SK-N-SH (cell line): Measurements from ENCODE around the gene PLAC9. TPM values are rescaled to one million over a fixed set of nuclear protein-coding genes. Genes with fewer than 3 reads are reported as not detected.

Experiments used
- CTCF ChIA-PET: fragments of 300-600, 350-600 bp; formaldehyde crosslinking; extraction: SDS; loops from one replicate; lab custom pipeline; 2021; lab: Yijun Ruan, JAX
- POLR2A ChIA-PET: fragments of 350-600 bp; sonication (Branson Sonifier 250); formaldehyde crosslinking; extraction: SDS; loops from one replicate; lab custom pipeline; 2020; ENCODE audit warnings: antibody characterized with exemption, inconsistent platforms; lab: Yijun Ruan, JAX
- DNase-seq: peaks from one replicate; pipeline ENCODE4 v3.0.0; 2012
- H2AFZ ChIP-seq: fragments of 200-600 bp; sonication (generic); 2 replicates; pipeline ENCODE4 v1.8.1; 2016; ENCODE audit warnings: antibody characterized with exemption, mild to moderate bottlenecking, low read depth
- H3F3A ChIP-seq: fragments of 200-600 bp; sonication (generic); replicated peaks from 2 replicates; pipeline ENCODE3; 2016; ENCODE audit warnings: antibody characterized with exemption, mild to moderate bottlenecking; ENCODE audit not compliant: insufficient read depth
- H3K27ac ChIP-seq, 2 experiments: fragments of 200-500 bp in 1 of 2; fragments of 200-600 bp in 1 of 2; sonication (Bioruptor generic) in 1 of 2; sonication (generic), shearing (Covaris generic) in 1 of 2; 2 replicates each; pipeline versions ENCODE4 v1.5.1 to v1.6.1; 2014 to 2016; ENCODE audit warnings: low read depth in 2 of 2, inconsistent platforms in 1 of 2, low read length in 1 of 2, mild to moderate bottlenecking in 1 of 2, mixed read lengths in 1 of 2
- H3K27me3 ChIP-seq: fragments of 200-600 bp; sonication (generic), shearing (Covaris generic); 2 replicates; pipeline ENCODE4 v1.6.1; 2016; ENCODE audit warnings: mixed run types; ENCODE audit not compliant: insufficient read depth
- H3K36me3 ChIP-seq, 2 experiments: fragments of 200-500 bp in 1 of 2; fragments of 200-600 bp in 1 of 2; sonication (Bioruptor generic) in 1 of 2; sonication (generic) in 1 of 2; replicated peaks in 1 of 2; 2 replicates each; pipeline versions ENCODE3 to v1.5.1; 2014 to 2016; ENCODE audit warnings: low read length in 1 of 2, mild to moderate bottlenecking in 1 of 2; ENCODE audit not compliant: insufficient read depth in 2 of 2, control insufficient read depth in 1 of 2
- H3K4me1 ChIP-seq, 2 experiments: fragments of 200-500 bp in 1 of 2; fragments of 200-600 bp in 1 of 2; sonication (Bioruptor generic) in 1 of 2; sonication (generic), shearing (Covaris generic) in 1 of 2; 2 replicates each; pipeline versions ENCODE4 v1.5.1 to v1.6.1; 2014 to 2016; ENCODE audit warnings: low read depth in 1 of 2, low read length in 1 of 2, mixed run types in 1 of 2; ENCODE audit not compliant: insufficient read depth in 2 of 2, control insufficient read depth in 1 of 2
- H3K4me2 ChIP-seq: fragments of 200-600 bp; sonication (generic), shearing (Covaris generic); 2 replicates; pipeline ENCODE4 v1.6.1; 2017; ENCODE audit warnings: mixed run types
- H3K4me3 ChIP-seq, 2 experiments: fragments of 200-500 bp in 1 of 2; fragments of 200-600 bp in 1 of 2; sonication (Bioruptor generic) in 1 of 2; sonication (generic), shearing (Covaris generic) in 1 of 2; 2 replicates each; pipeline versions ENCODE4 v1.5.1 to v1.8.1; 2014 to 2016; ENCODE audit warnings: low read depth in 2 of 2, inconsistent platforms in 1 of 2, low read length in 1 of 2, mild to moderate bottlenecking in 1 of 2, mixed read lengths in 1 of 2, moderate library complexity in 1 of 2
- H3K79me2 ChIP-seq: fragments of 200-600 bp; sonication (generic); 2 replicates; pipeline ENCODE4 v1.8.1; 2017; ENCODE audit warnings: mild to moderate bottlenecking; ENCODE audit not compliant: insufficient read depth
- H3K9ac ChIP-seq: fragments of 200-600 bp; sonication (generic); 2 replicates; pipeline ENCODE4 v1.6.1; 2017; ENCODE audit warnings: mixed run types
- H3K9me2 ChIP-seq: fragments of 200-600 bp; sonication (generic); 2 replicates; pipeline ENCODE4 v1.6.1; 2017; ENCODE audit warnings: mixed run types
- H3K9me3 ChIP-seq: fragments of 200-600 bp; sonication (generic); 2 replicates; pipeline ENCODE4 v1.6.1; 2017; ENCODE audit warnings: mixed run types, mild to moderate bottlenecking, moderate library complexity
- H4K20me1 ChIP-seq: fragments of 200-600 bp; sonication (generic); 2 replicates; pipeline ENCODE4 v1.6.1; 2017; ENCODE audit warnings: mild to moderate bottlenecking, mixed run types; ENCODE audit not compliant: insufficient read depth
- CHD2 ChIP-seq: fragments of 150-350 bp; IDR thresholded peaks from 2 replicates; pipeline ENCODE4 v1.6.1; 2018; ENCODE audit warnings: low read length; ENCODE audit not compliant: partially characterized antibody
- FOSL2 ChIP-seq: IDR thresholded peaks from 2 replicates; pipeline ENCODE4 v1.4.0; 2012; ENCODE audit warnings: low read depth, mild to moderate bottlenecking, moderate library complexity, borderline replicate concordance
- FOXM1 ChIP-seq: IDR thresholded peaks from 2 replicates; pipeline ENCODE4 v1.4.0; 2012; ENCODE audit warnings: low read depth, mild to moderate bottlenecking
- GATA2 ChIP-seq: sonication (generic); formaldehyde crosslinking; IDR thresholded peaks from 2 replicates; pipeline ENCODE4 v1.5.0; 2020; ENCODE audit warnings: mild to moderate bottlenecking, missing genetic modification reagents
- JUND ChIP-seq: IDR thresholded peaks from 2 replicates; pipeline ENCODE4 v1.4.0; 2012
- MEF2A ChIP-seq: IDR thresholded peaks from 2 replicates; pipeline ENCODE4 v1.4.0; 2012; ENCODE audit warnings: low read depth, borderline replicate concordance
- MXI1 ChIP-seq: IDR thresholded peaks from 2 replicates; pipeline ENCODE4 v1.6.1; 2012; ENCODE audit warnings: mild to moderate bottlenecking, low read depth, low read length, improper control_type of control experiment
- NRF1 ChIP-seq: IDR thresholded peaks from 2 replicates; pipeline ENCODE4 v1.6.1; 2012; ENCODE audit warnings: low read depth, mild to moderate bottlenecking, low read length
- PBX3 ChIP-seq: IDR thresholded peaks from 2 replicates; pipeline ENCODE4; 2012
- POLR2AphosphoS5 ChIP-seq: IDR thresholded peaks from 2 replicates; pipeline ENCODE4 v1.6.1; 2012; ENCODE audit warnings: low read depth, low read length
- RFX5 ChIP-seq: IDR thresholded peaks from 2 replicates; pipeline ENCODE4 v1.6.1; 2012; ENCODE audit warnings: mild to moderate bottlenecking, improper control_type of control experiment, low read length
- SIN3A ChIP-seq: IDR thresholded peaks from 2 replicates; pipeline ENCODE4 v1.6.1; 2012; ENCODE audit warnings: low read depth, mild to moderate bottlenecking, low read length, moderate library complexity, borderline replicate concordance
- SMC3 ChIP-seq: IDR thresholded peaks from 2 replicates; pipeline ENCODE4 v1.6.1; 2012; ENCODE audit warnings: low read depth, low read length, improper control_type of control experiment
- USF1 ChIP-seq: IDR thresholded peaks from 2 replicates; pipeline ENCODE4 v1.4.0; 2012; ENCODE audit warnings: low read depth, borderline replicate concordance
- YY1 ChIP-seq: IDR thresholded peaks from 2 replicates; pipeline ENCODE4 v1.4.0; 2012; ENCODE audit warnings: low read depth, mild to moderate bottlenecking
- WGBS: methylation state at CpG from one replicate; pipeline ENCODE4 v1.1.6; 2017; ENCODE audit warnings: low lambda C conversion rate; 5-methylcytosine and 5-hydroxymethylcytosine counted together
- polyA plus RNA-seq, 3 experiments: library from polyadenylated mRNA; depleted of rRNA; stranded (reverse); fragments of >200 nt; gene quantifications; 2 replicates each; pipeline ENCODE4 v1.2.3, GENCODE V29; 2012
- TF ChIP-seq, protein P1 (sequence below): fragments of 150-350 bp; IDR thresholded peaks from 2 replicates; pipeline ENCODE4 v1.6.1; 2017; ENCODE audit warnings: antibody characterized with exemption, low read length, low read depth, borderline replicate concordance
- TF ChIP-seq, protein P2 (sequence below): fragments of 200-600 bp; sonication (generic); IDR thresholded peaks from 2 replicates; pipeline ENCODE4 v1.6.1; 2017; ENCODE audit warnings: antibody characterized with exemption, mild to moderate bottlenecking, moderate library complexity

The PLAC9 gene
- polyA plus RNA-seq, 1 of the 3 experiments (the other 2 are of a cell fraction) = 0.21 TPM

DNA sequence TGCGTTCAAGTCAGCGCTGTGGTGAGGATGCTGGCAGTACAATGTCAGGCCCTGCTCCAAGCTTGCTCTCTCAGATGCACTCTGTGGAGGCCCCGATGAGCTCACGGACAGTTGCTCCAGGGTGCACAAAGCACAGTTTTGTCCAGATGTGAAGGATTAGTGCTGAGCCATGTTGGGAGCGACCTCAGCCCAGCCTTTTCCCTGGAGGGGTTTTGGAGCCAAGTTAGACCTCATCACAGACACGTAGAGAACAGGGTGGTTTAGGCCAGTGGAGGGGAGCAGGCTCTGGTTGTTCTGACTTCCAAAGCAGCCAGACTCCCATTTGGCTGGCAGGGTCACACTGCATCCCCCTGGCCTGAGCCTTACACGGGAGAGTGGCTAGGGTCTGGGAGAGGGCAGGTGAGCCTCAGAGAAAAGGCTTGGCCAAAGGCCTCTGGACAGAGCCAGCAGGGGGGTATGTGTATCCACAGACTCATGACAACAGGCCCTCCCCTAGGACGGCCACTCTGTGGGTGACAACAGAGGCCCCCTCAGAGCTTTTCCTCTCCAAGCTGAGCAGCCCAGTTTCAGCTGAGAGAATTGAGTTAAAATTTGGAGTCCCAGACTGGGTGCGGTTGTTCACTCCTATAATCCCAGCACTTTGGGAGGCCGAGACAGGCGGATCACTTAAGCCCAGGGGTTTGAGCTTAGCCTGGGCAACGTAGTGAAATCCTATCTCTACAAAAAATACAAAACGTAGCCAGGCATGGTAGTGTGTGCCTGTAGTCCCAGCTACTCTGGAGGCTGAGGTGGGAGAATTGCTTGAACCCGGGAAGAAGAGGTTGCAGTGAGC is 4.7 kb downstream of the PLAC9 start:
- no peaks in the 10 kb centered on the region for H3K36me3 ChIP-seq
- H3K9me3 ChIP-seq = no peaks in the 10 kb centered on the region
- no peak overlapping the region for H3K4me3 ChIP-seq
- H3K27me3 ChIP-seq = peaks cover 14% of the 10 kb centered on the region; the same call in 1 of the 2 replicates
- no peak overlapping the region for H3K9ac ChIP-seq
- WGBS = 71% methylated on average over 13 of the region's 14 CpGs
- H3K27ac ChIP-seq = no peak overlapping the region
- no peaks in the 10 kb centered on the region for H3F3A ChIP-seq
- DNase-seq = no peak
- H4K20me1 ChIP-seq = no peaks in the 10 kb centered on the region
- POLR2A ChIA-PET = no interaction called here
- no peaks in the 10 kb centered on the region; a peak in 1 of 4 replicates for H3K4me1 ChIP-seq
- H2AFZ ChIP-seq = no peak overlapping the region
- CTCF ChIA-PET = interaction anchor here (1.7 kb wide), 1 partner anchor 124 kb away, joined by 5 read pairs; no protein-coding TSS in a partner anchor
- no peak overlapping the region for H3K4me2 ChIP-seq
- TF ChIP-seq, protein P1, sequence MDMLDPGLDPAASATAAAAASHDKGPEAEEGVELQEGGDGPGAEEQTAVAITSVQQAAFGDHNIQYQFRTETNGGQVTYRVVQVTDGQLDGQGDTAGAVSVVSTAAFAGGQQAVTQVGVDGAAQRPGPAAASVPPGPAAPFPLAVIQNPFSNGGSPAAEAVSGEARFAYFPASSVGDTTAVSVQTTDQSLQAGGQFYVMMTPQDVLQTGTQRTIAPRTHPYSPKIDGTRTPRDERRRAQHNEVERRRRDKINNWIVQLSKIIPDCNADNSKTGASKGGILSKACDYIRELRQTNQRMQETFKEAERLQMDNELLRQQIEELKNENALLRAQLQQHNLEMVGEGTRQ = no peak
- no peak for TF ChIP-seq RFX5
- TF ChIP-seq YY1 = no peak
- H3K9me2 ChIP-seq = no peaks in the 10 kb centered on the region
- H3K79me2 ChIP-seq = no peaks in the 10 kb centered on the region

DNA sequence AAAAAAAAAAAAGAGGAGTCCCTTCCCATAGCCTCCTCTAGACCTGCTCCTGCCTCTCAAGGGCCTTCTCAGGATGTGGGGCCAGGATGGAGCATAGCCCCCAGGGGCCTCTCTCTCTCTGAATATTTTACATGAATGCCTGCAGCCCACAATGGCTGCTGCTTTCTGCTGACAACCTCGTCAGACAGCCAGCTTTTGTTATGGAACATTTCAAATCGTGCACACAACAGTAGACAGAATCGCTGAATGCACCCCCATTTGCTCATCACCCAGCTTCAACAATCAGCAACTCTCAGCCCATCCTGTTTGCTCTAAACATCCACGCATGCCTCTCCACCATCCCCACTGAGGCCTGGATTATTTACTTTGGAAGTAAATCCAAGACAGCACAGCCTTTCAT is 5.4 kb downstream of the PLAC9 start:
- Histone ChIP-seq H3F3A (no peaks in the 10 kb centered on the region), H3K9me3 (no peaks in the 10 kb centered on the region), H3K27ac (no peak overlapping the region), H2AFZ (no peak overlapping the region)
- CTCF ChIA-PET = interaction anchor here (1.1 to 1.7 kb wide), 2 partner anchors 85 to 123 kb away, joined by 5 to 6 read pairs; no protein-coding TSS in a partner anchor
- WGBS = 54% methylated on average over 4 of the region's 4 CpGs
- TF ChIP-seq SMC3 (no peak), NRF1 (no peak), PBX3 (no peak), FOSL2 (no peak), USF1 (no peak), YY1 (no peak), JUND (no peak), MXI1 (no peak), CHD2 (no peak), GATA2 (CRISPR knock-in tag) (no peak), SIN3A (no peak), FOXM1 (no peak), POLR2AphosphoS5 (no peak), MEF2A (no peak)
- TF ChIP-seq, protein P2, sequence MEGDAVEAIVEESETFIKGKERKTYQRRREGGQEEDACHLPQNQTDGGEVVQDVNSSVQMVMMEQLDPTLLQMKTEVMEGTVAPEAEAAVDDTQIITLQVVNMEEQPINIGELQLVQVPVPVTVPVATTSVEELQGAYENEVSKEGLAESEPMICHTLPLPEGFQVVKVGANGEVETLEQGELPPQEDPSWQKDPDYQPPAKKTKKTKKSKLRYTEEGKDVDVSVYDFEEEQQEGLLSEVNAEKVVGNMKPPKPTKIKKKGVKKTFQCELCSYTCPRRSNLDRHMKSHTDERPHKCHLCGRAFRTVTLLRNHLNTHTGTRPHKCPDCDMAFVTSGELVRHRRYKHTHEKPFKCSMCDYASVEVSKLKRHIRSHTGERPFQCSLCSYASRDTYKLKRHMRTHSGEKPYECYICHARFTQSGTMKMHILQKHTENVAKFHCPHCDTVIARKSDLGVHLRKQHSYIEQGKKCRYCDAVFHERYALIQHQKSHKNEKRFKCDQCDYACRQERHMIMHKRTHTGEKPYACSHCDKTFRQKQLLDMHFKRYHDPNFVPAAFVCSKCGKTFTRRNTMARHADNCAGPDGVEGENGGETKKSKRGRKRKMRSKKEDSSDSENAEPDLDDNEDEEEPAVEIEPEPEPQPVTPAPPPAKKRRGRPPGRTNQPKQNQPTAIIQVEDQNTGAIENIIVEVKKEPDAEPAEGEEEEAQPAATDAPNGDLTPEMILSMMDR = no peak
- TF ChIP-seq, all 33 proteins: peak for 0
- DNase-seq = no peak
- no peak overlapping the region for H3K9ac ChIP-seq
- H3K4me1 ChIP-seq = no peaks in the 10 kb centered on the region; a peak in 1 of 4 replicates
- no peaks in the 10 kb centered on the region for H4K20me1 ChIP-seq
- H3K36me3 ChIP-seq = no peaks in the 10 kb centered on the region
- no peak overlapping the region for H3K4me3 ChIP-seq
- H3K4me2 ChIP-seq = no peak overlapping the region
- H3K79me2 ChIP-seq = no peaks in the 10 kb centered on the region
- H3K9me2 ChIP-seq = no peaks in the 10 kb centered on the region
- POLR2A ChIA-PET = no interaction called here
- H3K27me3 ChIP-seq = peaks cover 7% of the 10 kb centered on the region; the same call in 1 of the 2 replicates
